GM21619 (cell line): ENCODE results near the gene ZNF747.

Experiments used
- ATAC-seq: cut with Tn5 transposase; IDR thresholded peaks from one replicate; pipeline ENCODE4 v1.9.1; 2021; ENCODE audit not compliant: unreplicated experiment

The ZNF747 gene

DNA sequence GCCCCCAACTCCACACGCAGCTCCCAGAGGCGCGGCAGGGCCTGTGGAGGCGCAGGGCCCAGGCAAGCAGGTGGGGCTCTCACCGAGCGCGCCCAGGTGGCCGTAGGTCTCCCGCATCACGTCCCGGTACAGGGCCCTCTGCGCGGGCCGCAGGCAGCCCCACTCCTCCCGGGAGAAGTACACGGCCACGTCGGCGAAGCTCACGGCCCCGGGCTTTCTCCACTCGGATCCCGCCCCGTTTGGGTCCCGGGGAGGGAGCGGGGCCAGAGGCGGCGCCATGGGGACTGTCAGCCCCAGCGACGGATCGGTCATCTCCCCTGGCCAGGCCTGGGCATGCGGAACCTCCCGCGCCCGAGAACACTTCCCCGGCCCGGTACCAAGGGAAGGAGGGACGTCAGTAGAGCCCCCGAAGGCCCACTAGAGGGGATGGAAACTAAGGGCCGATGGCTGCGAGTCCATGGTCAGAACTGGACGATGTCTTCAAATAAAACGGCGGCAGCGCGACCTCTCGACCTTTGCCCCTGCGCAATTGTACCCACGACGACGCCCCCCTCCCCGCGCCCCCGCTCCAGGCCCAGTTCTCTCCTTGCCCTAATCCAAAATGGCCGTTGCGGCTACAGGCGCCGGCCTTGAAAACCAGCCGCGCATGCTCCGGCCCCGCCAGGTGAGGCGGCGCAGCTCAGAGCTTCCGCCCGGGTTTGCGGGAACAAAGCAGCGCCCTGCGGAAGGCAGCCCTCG is at the start of gene ZNF747:
Gene ZNF747 (minus strand): TSS at position 491 of the 738 bp plus-strand sequence. CDS start 179 bp downstream, at position 312.
- ATAC-seq, result peak; percentile 48

DNA sequence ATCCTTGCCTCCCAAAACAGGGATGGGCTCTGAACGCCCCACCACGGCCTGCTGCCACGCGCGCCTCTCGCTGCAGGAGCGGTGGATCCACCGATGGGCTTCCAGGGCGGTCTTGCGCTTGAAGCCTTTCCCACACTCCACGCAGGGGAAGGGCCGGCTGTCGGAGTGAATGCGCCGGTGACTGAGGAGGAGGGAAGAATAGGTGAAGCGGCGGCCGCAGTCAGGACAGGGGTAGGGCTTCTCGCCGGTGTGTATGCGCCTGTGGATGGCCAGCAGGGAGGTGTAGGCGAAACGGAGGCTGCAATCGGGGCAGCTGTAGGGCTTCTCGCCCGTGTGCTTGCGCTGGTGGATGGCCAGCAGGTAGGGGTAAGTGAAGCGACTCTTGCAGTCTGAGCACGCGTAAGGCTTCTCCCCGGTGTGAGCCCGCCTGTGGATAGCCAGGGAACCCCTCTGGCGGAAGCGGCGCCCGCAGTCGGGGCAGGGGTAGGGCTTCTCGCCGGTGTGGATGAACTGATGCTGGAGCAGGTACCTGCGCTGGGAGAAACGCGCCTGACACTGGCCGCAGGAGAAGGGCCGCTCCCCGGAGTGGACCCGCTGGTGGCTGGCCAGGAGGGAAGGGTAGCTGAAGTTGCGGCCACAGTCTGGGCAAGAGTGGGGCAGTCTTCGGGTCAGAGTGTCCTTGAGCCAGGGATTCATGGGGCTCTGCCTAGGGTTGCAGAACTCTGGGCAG is 48.1 kb upstream of the ZNF747 start:
- no peak for ATAC-seq

DNA sequence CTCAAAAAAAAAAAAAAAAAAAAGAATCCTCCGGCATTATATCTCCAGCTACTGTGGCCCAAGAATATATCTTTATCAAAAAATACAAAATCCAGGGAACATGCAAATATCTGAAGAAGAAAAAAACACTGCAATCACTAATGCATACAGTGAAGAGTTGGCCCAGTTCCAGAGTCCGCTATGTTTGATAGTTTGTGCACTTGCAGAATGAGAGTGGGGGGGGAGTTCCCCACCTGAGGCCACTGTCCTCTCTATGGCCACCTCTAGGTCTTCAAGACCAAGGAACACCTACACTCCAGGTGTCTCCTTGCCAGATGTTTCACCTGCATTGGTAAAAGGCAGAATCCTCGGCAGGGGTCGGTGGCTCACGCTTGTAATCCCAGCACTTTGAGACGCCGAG is 46.8 kb upstream of the ZNF747 start:
- no peak for ATAC-seq

DNA sequence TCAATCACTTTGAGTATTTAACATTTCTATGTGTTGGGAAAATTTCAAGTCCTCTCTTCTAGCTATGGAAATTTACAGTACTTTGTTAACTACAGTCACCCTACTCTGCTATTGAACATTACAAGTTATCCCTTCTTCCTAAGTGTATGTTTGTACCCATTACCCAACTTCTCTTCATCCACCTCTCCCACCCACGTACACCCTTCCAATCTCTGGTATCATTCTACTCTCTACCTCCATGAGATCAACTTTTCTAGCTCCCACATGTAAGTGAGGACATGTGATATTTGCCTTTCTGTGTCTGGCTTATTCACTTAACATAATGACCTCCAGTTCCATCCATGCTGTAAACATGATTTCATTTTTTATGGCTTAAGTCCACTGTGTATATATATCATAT is 40.0 kb upstream of the ZNF747 start:
- no peak for ATAC-seq

DNA sequence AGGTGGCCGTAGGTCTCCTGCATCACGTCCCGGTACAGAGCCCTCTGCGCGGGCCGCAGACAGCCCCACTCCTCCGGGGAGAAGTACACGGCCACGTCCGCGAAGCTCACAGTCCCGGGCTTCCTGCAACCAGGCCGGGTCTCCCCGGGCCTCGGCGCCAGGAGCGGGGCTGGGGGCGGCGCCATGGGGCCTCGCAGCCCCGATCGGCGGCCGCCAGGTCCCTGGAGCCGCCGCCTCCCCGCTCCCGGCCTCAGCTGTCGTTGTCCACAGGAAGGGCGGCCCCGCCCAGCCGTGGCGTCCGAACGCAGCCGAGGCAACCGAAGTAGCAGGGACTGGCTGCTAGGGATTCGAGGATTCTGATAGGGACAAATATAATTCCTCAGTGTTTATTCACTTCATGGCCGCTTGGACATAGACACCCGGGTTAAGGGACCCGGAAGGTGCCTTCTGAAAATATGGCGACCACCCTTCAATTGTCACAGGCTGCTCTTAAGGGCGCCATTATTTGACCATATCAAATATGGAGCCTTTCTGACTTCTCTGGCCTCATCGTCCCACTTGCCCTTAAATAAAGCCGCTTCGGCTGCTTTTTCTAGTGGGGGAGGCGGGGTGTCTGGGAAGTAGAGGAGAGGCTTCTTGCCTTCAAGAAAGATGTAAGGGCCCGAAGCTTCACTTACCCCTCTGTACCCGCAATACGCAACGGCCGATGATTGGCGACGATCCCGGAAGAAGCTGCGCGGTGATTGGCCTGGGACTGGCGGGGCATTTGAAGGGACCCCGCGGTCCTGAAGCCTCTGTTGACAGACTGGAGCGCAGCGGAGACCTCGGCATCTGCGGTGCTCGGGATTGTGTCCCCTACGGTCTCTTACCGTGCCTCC is 37.0 kb upstream of the ZNF747 start, which contains the start of gene ZNF688:
Gene ZNF688 (minus strand): TSS at position 270 of the 878 bp plus-strand sequence. CDS start 85 bp downstream, at position 185.
- peak; percentile 70 for ATAC-seq

DNA sequence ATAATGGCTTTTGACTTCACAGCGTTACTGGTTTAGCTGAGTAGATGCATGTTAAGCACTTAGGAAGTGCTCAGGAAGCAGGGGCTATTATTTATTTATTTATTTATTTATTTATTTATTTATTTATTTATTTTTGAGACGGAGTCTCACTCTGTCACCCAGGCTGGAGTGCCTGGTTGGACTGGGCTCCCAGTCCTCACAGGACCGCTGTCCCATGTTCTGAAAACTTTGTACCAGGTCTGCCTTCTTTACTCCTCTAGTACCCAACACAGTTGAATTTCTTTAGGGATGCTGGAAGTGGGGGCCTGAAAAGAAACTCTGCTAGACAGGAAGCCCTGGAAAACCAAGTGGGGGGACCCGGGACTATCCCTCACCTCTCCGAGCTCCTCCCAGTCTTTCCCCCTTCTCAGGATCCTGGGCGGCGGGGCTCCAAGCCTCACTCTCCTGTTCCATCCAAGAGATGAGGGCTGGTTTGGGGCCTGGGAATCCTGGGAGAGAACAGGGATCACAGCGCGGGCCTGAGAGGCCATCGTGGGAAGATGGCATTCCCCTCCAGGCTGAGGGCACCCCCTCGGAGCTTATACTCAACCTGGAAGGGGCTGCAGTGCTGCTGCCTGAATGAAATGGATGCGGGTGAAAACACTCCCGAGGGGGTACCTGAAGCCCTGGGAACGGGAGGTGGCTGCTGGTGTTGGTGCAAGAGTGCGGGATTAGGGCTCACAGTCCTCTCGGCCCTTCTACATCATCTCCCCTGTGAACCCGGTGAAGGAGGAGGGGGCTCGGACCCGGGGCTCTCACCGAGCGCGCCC is 36.2 kb upstream of the ZNF747 start:
- no peak for ATAC-seq

DNA sequence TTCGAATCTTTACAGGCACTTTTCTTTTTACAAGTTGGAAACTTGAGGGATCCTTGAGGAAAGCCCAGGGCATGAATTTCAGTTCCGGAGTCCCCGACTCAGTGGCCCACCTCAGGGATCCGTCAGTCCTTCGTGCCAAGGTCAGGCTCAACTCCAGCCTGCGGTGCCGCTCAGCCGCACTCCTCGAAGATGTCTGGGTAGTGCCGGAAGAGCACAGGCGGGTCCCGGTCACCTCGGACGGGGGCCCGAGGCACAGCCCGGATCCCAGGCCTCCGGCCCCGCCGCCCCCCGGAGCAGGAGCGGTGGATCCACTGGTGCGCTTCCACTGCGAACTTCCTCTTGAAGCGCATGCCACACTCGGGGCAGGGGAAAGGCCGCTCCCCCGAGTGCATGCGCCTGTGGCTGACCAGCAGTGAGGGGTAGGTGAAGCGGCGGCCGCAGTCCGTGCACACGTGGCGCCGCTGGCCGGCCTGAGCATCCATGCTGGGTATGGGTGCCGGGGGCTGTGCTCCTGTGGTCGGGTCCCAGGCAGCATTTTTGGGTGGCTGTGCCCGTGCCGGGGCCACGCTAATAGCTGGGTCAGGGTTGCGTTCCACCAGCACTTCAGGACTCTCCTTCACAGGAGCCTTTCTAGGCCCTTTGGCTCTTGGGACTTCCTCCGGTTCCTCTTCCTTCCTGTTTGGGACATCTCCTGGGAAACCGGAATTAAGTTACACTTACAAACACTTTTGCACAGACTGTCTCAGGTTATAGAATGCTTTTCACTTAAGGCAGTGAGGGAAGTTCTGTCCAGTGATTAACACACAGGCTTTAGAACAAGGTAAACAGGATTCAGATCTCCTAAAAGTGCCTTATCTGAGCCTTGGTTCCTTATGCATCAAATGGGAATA is 35.3 kb upstream of the ZNF747 start:
- no peak for ATAC-seq

DNA sequence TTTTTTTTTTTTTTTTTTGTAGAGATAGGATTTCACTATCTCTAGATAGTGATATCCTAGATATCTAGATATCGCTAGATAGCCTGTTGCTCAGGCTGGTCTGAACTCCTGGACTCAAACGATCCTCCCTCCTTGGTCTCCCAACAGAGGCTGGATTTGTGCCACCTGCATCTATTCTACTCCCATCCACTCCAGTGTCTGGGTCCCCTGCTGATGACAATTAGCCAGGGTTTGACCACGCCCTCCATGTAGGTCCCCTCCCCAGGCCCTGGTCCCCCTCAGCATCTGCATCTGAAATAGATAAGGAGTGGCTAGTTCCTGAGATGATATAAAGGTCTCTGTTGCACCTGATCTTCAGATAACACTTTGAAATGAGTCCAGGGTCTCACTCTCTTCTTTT is 34.6 kb upstream of the ZNF747 start:
- no peak for ATAC-seq

DNA sequence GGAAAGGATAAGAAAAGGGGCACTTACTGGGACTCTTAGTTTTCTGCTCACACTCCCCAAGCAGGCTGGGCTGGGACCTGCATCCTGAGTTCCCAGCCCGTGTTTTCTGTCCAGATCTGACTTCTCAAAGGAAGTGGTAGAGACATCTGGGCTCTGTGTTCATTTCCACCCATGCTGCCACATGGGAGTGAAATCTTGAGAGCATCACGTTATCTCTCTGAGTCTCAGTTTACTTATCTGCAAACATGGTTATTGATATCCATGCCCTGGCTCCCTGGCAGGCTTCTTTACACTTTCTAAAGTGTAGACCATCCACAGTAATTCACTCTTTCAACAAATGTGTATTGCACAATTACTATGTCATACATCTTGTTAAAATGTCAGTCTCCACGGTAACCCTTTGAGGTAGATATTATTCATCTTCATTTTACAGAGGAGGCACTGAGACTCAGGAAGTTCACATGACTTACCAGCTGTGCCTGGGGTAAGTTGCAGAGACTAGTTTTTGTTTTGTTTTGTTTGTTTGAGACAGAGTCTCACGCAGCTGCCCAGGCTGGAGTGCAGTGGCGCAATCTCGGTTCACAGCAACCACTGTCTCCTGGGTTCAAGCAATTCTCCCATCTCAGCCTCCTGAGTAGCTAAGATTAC is 33.5 kb upstream of the ZNF747 start:
- ATAC-seq, result peak; percentile 46

DNA sequence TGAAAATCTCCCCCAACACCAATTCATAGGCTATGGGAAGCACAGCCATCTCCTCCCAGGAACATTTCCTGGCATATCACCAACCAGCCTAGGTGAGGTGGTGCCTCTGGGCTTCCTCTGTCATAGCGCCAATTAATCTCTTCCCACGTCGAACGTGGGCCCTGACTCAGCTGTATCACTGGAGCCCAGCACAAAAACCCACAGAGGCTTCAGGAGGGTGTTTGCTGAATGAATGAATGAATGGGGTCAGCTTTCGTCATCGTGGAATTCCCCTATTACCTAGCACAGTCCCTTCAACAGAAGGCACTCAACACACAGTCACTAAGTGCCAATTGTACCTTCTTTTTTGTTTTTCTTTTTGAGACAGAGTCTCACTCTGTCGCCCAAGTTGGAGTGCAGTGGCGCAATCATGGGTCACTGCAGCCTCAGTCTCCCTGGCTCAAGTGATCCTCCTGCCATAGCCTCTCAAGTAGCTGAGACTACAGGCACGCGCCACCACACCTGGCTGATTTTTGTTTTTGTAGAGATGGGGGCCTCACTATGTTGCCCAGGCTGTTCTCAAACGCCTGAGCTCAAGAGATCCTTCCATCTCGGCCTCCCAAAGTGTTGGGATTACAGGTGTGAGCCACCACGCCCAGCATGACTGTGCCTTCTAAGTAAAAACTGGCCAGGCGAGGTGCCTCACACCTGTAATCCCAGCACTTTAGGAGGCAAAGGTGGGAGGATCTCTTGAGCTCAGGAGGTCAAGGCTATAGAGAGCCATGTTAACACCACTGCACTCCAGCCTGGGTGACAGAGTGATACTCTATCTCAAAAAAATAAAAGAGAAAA is 32.7 kb upstream of the ZNF747 start:
- ATAC-seq, result no peak

DNA sequence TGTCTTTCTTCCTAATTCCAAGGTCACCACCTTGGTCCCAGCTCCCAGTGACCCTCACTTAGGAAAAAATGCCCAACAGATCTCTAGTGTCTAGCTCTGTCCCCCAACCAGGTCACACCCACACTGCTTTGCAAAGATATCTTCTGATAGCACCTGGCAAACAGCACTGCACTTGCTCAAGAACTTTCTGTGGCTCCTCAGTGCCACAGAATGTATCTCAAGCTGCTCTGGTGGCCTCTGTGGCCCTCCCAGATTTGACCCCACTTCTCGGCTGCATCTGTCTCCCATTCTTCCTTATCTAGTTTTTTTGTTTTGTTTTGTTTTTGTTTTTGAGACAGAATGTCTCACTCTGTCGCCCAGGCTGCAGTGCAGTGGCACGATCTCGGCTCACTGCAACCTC is 31.9 kb upstream of the ZNF747 start:
- no peak for ATAC-seq

DNA sequence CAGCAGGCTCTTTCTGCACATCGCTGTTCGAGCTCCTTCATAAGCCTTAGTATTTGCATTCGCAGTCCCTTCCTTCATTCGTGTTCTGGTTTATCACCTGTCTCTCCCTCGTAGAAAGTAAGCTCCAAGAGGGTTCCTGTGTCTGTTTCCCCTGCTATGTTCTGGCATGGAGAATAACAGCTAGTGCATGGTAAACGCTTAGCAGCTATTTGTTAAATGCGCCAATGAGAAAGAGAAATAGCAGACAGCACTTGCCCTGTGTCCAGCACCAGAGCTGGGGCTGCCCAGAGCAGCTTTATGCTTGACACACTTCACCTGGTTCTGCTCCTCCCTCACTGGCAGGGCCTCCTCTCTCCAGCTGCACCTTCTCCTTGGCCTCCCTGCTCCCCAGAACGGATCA is 31.3 kb upstream of the ZNF747 start:
- no peak for ATAC-seq

DNA sequence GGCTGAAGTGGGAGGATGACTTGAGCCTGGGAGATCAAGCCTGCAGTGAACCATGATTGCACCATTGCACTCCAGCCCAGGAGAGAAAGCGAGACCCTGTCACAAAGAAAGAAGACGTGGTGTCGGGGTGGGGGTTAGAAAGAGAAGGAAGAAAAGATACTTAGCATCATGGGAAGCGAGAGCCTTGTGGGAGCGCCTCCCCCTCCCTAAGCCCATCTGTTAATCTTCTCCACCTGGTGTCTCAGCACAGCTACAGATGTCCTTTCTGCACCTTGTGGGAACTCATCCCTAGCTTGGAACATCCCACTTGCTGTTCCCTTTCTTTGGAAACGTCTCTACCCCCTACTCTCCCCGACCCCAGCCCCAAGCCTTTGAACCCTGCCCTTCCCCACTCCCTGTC is 30.9 kb upstream of the ZNF747 start:
- no peak for ATAC-seq

DNA sequence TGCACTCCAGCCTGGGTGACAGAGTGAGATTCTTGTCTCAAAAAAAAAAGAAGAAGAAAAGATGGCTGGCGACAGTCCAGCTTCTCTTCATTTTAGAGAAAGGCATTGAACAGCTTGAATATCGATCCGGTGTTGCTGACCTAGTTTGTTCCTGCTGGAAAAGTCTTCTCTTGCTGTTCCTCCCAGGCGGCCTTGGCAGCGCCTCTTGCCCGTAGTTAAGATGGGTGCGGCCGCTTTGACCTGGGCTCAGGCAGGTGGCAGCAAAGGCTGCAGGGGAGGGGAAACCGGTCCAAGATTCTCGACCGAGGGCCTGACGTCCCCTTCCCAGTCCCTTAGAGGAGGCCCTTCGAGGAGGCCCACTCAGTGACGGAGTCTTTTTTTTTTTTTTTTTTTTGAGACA is 27.4 kb upstream of the ZNF747 start:
- ATAC-seq, result no peak

DNA sequence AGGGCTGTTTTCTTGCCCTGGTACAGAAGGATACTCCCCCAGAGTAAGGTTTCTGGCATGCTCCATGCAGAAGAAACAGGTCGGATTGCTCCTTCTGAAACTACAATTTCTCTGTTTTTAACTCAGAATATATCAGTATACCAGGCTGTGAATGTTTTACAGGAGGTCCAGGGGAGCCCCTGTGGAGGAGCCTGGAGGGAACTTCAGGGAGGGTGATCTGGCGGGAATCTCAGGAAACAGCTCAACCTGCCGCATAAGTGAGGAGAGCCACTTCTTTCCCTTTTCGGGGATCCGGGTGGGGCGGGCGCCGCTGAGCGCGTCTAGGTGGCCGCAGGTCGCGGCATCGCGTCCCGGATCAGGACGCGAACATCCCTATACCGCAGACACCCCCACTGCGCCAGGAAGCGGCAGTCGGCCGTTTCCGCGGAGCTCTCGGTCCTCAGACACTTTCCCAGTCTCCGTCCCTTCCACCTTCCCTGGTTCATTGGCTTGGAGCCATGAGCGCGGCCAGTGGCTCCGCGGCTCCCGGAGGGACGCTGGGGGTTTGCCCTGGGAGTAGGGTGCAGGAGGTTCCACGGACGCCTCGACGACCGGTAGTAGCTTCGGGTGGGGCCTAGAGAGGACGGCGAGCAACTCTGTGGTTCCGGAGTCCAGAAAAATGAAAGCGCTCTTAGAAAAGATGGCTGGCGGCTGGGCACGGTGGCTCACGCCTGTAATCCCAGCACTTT is 26.6 kb upstream of the ZNF747 start:
- no peak for ATAC-seq

DNA sequence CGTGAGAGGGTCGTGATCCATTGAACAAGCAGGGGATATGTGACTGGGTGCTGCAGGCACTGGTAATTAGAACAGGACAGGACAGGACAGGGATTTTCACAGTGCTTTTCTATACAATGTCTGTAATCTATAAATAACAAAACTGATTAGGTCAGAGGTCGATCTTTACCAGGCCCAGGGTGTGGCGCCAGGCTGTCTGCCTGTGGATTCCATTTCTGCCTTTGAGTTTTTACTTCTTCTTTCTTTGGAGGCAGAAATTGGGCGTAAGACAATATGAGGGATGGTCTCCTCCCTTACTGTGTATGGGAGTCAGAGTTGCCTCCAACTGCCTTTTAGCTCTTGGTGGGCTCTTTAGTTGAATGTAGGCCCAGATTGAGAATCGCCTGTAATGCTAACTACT is 25.0 kb upstream of the ZNF747 start:
- no peak for ATAC-seq

DNA sequence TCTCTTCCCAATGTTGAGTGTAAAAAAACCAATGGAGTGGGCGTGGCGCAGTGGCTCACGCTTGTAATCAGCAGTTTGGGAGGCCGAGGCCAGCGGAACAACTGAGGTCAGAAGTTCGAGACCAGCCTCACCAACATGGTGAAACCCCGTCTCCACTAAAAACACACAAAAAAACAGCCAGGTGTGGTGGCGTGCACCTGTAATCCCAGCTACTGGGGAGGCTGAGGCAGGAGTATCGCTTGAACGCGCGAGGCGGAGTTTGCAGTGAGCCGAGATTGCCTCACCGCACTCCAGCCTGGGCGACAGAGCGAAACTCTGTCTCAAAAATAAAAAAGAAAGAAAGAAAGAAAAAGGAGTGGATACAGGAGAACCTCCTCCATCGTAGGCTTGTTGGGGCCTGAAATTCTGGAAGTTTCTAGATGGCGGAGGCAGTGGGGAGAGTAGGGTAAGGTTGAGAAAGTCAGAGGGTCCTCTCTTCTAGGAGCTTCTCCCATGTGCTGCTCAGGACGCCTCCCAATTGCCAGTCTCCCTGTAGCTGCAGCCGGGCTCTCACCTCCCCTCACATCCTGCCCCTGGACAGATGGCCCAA is 24.2 kb upstream of the ZNF747 start:
- no peak for ATAC-seq
